Panc1 (cell line): ENCODE data around the gene SSBP2.

Experiments
- CTCF ChIP-seq: fragments of 450-650 bp; IDR thresholded peaks from 2 replicates; pipeline ENCODE4 v1.5.1; 2017; ENCODE audit warnings: mild to moderate bottlenecking
- POLR2AphosphoS5 ChIP-seq: IDR thresholded peaks from 2 replicates; pipeline ENCODE4 v1.6.1; 2012; ENCODE audit warnings: mild to moderate bottlenecking, low read depth, low read length, moderate library complexity

GRCh38 chr5:81513982-81514381, 236.9 kb downstream of the SSBP2 start:
- TF ChIP-seq CTCF (peak; percentile 47; the same call in 1 of the 2 replicates), POLR2AphosphoS5 (no peak)
